Lower leg skin (tissue), 3 donors: ENCODE results near the gene NAA35.
"Not testable (repeated sequence)": the region's sequence is repeated elsewhere in the genome, so short reads cannot be mapped to it uniquely, and the experiment has no call there.

Source experiments
- POLR2A ChIP-seq, 2 donors: fragments of 450-650 bp; IDR thresholded peaks; one replicate each; pipeline ENCODE4 v1.6.1; 2016 to 2017; ENCODE audit warnings: antibody characterized with exemption in 2 of 2, mild to moderate bottlenecking in 1 of 2, moderate library complexity in 1 of 2
- TF ChIP-seq, protein P1 (sequence below), 3 donors: fragments of 450-650 bp; IDR thresholded peaks; one replicate each; pipeline ENCODE4 v1.5.1; 2016; ENCODE audit warnings: antibody characterized with exemption in 3 of 3, mild to moderate bottlenecking in 3 of 3, moderate library complexity in 2 of 3

DNA sequence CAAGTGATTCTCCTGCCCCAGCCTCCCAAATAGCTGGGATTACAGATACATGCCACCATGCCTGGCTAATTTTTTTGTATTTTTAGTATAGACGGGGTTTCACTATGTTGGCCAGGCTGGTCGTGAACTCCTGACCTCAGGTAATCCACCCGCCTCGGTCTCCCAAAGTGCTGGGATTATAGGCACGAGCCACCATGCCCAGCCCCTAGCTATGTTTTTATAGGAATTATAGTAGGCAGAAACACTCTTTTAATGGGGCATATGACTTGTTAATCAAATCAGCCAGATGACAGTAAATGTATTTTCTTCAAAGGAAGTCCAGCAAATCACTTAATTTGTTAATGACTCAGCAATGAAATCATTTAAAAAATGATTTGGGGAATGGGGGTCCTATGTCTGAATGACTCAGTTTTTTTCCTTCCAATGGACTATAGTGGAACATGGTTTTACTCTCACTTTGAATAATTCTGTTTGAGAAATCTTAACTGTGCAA lies 33.2 kb downstream of the NAA35 start:
- TF ChIP-seq, protein P1, sequence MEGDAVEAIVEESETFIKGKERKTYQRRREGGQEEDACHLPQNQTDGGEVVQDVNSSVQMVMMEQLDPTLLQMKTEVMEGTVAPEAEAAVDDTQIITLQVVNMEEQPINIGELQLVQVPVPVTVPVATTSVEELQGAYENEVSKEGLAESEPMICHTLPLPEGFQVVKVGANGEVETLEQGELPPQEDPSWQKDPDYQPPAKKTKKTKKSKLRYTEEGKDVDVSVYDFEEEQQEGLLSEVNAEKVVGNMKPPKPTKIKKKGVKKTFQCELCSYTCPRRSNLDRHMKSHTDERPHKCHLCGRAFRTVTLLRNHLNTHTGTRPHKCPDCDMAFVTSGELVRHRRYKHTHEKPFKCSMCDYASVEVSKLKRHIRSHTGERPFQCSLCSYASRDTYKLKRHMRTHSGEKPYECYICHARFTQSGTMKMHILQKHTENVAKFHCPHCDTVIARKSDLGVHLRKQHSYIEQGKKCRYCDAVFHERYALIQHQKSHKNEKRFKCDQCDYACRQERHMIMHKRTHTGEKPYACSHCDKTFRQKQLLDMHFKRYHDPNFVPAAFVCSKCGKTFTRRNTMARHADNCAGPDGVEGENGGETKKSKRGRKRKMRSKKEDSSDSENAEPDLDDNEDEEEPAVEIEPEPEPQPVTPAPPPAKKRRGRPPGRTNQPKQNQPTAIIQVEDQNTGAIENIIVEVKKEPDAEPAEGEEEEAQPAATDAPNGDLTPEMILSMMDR (IDR thresholded peaks at IDR 0.05) = not testable (repeated sequence)
- not testable (repeated sequence) for TF ChIP-seq POLR2A (IDR thresholded peaks at IDR 0.05)
